Measurements from ENCODE around the gene EXD1. TPM values are rescaled to one million over a fixed set of nuclear protein-coding genes. Genes with fewer than 3 reads are reported as not detected.

EXD1 gene
- total RNA-seq, 1 experiment from 2014 or later, result not detected

- no peaks in the 10 kb centered on the region for H3K9me3 ChIP-seq
- H3K4me3 ChIP-seq (ENCODE audit: low read depth, low read length), result no peak overlapping the region
- TF ChIP-seq, protein P1, sequence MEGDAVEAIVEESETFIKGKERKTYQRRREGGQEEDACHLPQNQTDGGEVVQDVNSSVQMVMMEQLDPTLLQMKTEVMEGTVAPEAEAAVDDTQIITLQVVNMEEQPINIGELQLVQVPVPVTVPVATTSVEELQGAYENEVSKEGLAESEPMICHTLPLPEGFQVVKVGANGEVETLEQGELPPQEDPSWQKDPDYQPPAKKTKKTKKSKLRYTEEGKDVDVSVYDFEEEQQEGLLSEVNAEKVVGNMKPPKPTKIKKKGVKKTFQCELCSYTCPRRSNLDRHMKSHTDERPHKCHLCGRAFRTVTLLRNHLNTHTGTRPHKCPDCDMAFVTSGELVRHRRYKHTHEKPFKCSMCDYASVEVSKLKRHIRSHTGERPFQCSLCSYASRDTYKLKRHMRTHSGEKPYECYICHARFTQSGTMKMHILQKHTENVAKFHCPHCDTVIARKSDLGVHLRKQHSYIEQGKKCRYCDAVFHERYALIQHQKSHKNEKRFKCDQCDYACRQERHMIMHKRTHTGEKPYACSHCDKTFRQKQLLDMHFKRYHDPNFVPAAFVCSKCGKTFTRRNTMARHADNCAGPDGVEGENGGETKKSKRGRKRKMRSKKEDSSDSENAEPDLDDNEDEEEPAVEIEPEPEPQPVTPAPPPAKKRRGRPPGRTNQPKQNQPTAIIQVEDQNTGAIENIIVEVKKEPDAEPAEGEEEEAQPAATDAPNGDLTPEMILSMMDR (IDR thresholded peaks at IDR 0.05; ENCODE audit: insufficient read depth in 1 of 2, low read depth in 1 of 2, low read length in 1 of 2, severe bottlenecking in 1 of 2, unreplicated experiment in 1 of 2), result no peak
- no TSS peak for BruUV-seq (replicated peaks)
- no peaks in the 10 kb centered on the region for H3K27me3 ChIP-seq (replicated peaks; ENCODE audit: control insufficient read depth, insufficient read depth, low read length)
- H3K27me3 Mint-ChIP-seq (ENCODE audit: insufficient read depth, unreplicated experiment), result no peaks in the 10 kb centered on the region
- ChIA-PET POLR2A (no interaction called here), CTCF (no interaction called here)
- intact Hi-C loops (cut with micrococcal nuclease; ENCODE audit: unreplicated experiment), result no loop called here
- no peaks in the 10 kb centered on the region for H3K36me3 ChIP-seq (ENCODE audit: control insufficient read depth, insufficient read depth, low read length)
- no peaks in the 10 kb centered on the region for H3K9me3 Mint-ChIP-seq (ENCODE audit: unreplicated experiment)
- H3K4me1 Mint-ChIP-seq (ENCODE audit: low read depth, unreplicated experiment), result no peaks in the 10 kb centered on the region
- H3K4me3 Mint-ChIP-seq (ENCODE audit: unreplicated experiment), result no peak overlapping the region
- no peaks in the 10 kb centered on the region for H3K4me1 ChIP-seq
- no peaks in the 10 kb centered on the region for H3K36me3 Mint-ChIP-seq (ENCODE audit: insufficient read depth, unreplicated experiment)
- no peak overlapping the region for H3K27ac Mint-ChIP-seq (ENCODE audit: unreplicated experiment)
- DNase-seq, result no peak
Measured at GRCh38 chr15:41160639-41161315, 69.8 kb downstream of the EXD1 start.

DNA sequence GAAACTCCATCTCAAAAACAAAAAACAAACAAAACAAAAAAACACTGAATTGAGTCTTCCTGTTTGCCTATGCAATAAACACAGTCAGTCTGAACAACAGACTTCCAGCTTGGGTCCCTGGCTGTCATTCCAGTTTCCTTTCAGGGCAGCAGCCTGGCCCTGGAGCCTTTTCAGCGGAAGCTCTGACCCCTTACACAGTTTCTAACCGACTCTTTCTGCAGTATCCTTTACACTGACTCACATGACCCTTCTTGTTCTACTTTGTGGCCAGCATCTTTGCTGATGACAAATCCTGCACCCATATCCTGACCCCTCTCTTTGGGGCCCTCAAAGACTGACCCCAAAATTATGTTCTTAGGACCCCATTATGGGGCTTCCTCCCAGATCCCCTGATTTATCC lies 76.1 kb downstream of the EXD1 start:
- Histone ChIP-seq H3K9me3 (no peaks in the 10 kb centered on the region), H3K4me3 (ENCODE audit: low read depth, low read length) (no peak overlapping the region), H3K36me3 (ENCODE audit: control insufficient read depth, insufficient read depth, low read length) (no peaks in the 10 kb centered on the region), H3K27me3 (replicated peaks; ENCODE audit: control insufficient read depth, insufficient read depth, low read length) (no peaks in the 10 kb centered on the region), H3K4me1 (no peaks in the 10 kb centered on the region)
- DNase-seq, result no peak
- Mint-ChIP-seq H3K27me3 (ENCODE audit: insufficient read depth, unreplicated experiment) (no peaks in the 10 kb centered on the region), H3K4me3 (ENCODE audit: unreplicated experiment) (no peak overlapping the region), H3K27ac (ENCODE audit: unreplicated experiment) (no peak overlapping the region), H3K36me3 (ENCODE audit: insufficient read depth, unreplicated experiment) (no peaks in the 10 kb centered on the region), H3K4me1 (ENCODE audit: low read depth, unreplicated experiment) (no peaks in the 10 kb centered on the region), H3K9me3 (ENCODE audit: unreplicated experiment) (no peaks in the 10 kb centered on the region)
- ChIA-PET POLR2A (no interaction called here), CTCF (interaction anchor here (0.7 kb wide), 1 partner anchor 45 kb away, joined by 3 read pairs; no protein-coding TSS in a partner anchor)
- TF ChIP-seq, protein P1 (IDR thresholded peaks at IDR 0.05; ENCODE audit: insufficient read depth in 1 of 2, low read depth in 1 of 2, low read length in 1 of 2, severe bottlenecking in 1 of 2, unreplicated experiment in 1 of 2), result no peak
- intact Hi-C loops (cut with micrococcal nuclease; ENCODE audit: unreplicated experiment), result no loop called here
- no TSS peak for BruUV-seq (replicated peaks)

DNA sequence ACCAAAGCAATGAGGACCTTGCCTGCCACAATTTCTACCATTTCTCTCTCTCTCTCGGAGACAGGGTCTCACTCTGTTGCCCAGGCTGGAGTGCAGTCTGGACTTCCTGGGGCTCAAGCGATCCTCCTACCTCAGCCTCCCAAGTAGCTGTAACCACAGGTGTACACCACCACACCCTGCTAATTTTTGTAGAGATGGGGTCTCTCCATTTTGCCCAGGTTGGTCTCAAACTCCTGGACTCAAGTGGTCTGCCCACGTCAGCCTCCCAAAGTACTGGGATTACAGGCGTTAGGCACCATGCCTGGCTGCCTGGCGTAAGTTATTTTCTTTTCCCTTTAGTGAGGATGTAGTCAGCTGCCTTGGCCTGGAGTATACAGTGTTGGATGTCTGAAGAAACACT lies 76.8 kb downstream of the EXD1 start:
- Mint-ChIP-seq H3K9me3 (ENCODE audit: unreplicated experiment) (no peaks in the 10 kb centered on the region), H3K4me1 (ENCODE audit: low read depth, unreplicated experiment) (no peaks in the 10 kb centered on the region), H3K27me3 (ENCODE audit: insufficient read depth, unreplicated experiment) (no peaks in the 10 kb centered on the region), H3K27ac (ENCODE audit: unreplicated experiment) (no peak overlapping the region), H3K4me3 (ENCODE audit: unreplicated experiment) (no peak overlapping the region), H3K36me3 (ENCODE audit: insufficient read depth, unreplicated experiment) (no peaks in the 10 kb centered on the region)
- Histone ChIP-seq H3K9me3 (no peaks in the 10 kb centered on the region), H3K4me1 (no peaks in the 10 kb centered on the region), H3K4me3 (ENCODE audit: low read depth, low read length) (no peak overlapping the region), H3K27me3 (replicated peaks; ENCODE audit: control insufficient read depth, insufficient read depth, low read length) (no peaks in the 10 kb centered on the region), H3K36me3 (ENCODE audit: control insufficient read depth, insufficient read depth, low read length) (no peaks in the 10 kb centered on the region)
- no peak for DNase-seq
- ChIA-PET CTCF (no interaction called here), POLR2A (no interaction called here)
- no TSS peak for BruUV-seq (replicated peaks)
- intact Hi-C loops (cut with micrococcal nuclease; ENCODE audit: unreplicated experiment), result no loop called here
- TF ChIP-seq, protein P1 (IDR thresholded peaks at IDR 0.05; ENCODE audit: insufficient read depth in 1 of 2, low read depth in 1 of 2, low read length in 1 of 2, severe bottlenecking in 1 of 2, unreplicated experiment in 1 of 2), result no peak
